Memory B cell (primary cell): ENCODE measurements around the gene BSX.

ENCODE experiments used
- ATAC-seq: fragments of 150-1000 bp; cut with Tn5 transposase; 2 replicates; pipeline ENCODE4 v1.10.0; 2021; ENCODE audit warnings: low read depth, mild to moderate bottlenecking, moderate library complexity
- DNase-seq, 2 donors: peaks; one replicate each; pipeline ENCODE4 v3.0.0; 2022; ENCODE audit warnings: low spot score in 2 of 2
- H3K27ac Mint-ChIP-seq: one replicate; pipeline ENCODE4 v1.8.0; 2022; ENCODE audit warnings: mild to moderate bottlenecking, moderate library complexity, mixed read lengths
- H3K27me3 Mint-ChIP-seq: one replicate; pipeline ENCODE4 v1.8.0; 2022; ENCODE audit warnings: mixed read lengths
- H3K36me3 Mint-ChIP-seq: one replicate; pipeline ENCODE4 v1.8.0; 2022; ENCODE audit warnings: mild to moderate bottlenecking, mixed read lengths
- H3K4me1 Mint-ChIP-seq: one replicate; pipeline ENCODE4 v1.8.0; 2022; ENCODE audit warnings: mixed read lengths
- H3K4me3 Mint-ChIP-seq: one replicate; pipeline ENCODE4 v1.8.0; 2022; ENCODE audit warnings: mild to moderate bottlenecking, moderate library complexity, mixed read lengths
- H3K9me3 Mint-ChIP-seq: one replicate; pipeline ENCODE4 v1.8.0; 2022; ENCODE audit warnings: mixed read lengths

BSX gene

GRCh38 chr11:122981388-122982264 lies at the start of gene BSX:
TSS of gene BSX (minus strand) at chr11:122981834. CDS start at chr11:122981671, 163 bp downstream.
- Mint-ChIP-seq H3K27me3 (peaks cover 45% of the 10 kb centered on the region), H3K36me3 (peaks cover 2% of the 10 kb centered on the region), H3K4me1 (peaks cover 21% of the 10 kb centered on the region), H3K4me3 (no peak within 1 kb of the TSS), H3K9me3 (peaks cover 2% of the 10 kb centered on the region), H3K27ac (no peak within 1 kb of the TSS)
- DNase-seq (peak; percentile 22 to 32), ATAC-seq (peak; percentile 59)

- H3K4me1 Mint-ChIP-seq, result no peaks in the 10 kb centered on the region
- no peaks in the 10 kb centered on the region for H3K9me3 Mint-ChIP-seq
- DNase-seq, result no peak
These were observed 48.9 kb upstream of the BSX start for GRCh38 chr11:123030517-123030916.

GRCh38 chr11:123020968-123021367 lies 39.3 kb upstream of the BSX start:
- H3K4me1 Mint-ChIP-seq, result peaks cover 6% of the 10 kb centered on the region
- ATAC-seq, result peak; percentile 85
- no peaks in the 10 kb centered on the region for H3K36me3 Mint-ChIP-seq
- no peaks in the 10 kb centered on the region for H3K9me3 Mint-ChIP-seq
- DNase-seq, result peak; percentile 15 to 44
- H3K4me3 Mint-ChIP-seq, result no peak overlapping the region
- H3K27ac Mint-ChIP-seq, result no peak overlapping the region
- H3K27me3 Mint-ChIP-seq, result peaks cover 5% of the 10 kb centered on the region

More at GRCh38 chr11:123030517-123030916, 48.9 kb upstream of the BSX start:
- Mint-ChIP-seq H3K36me3 (no peaks in the 10 kb centered on the region), H3K4me3 (no peak overlapping the region), H3K27me3 (no peaks in the 10 kb centered on the region), H3K27ac (no peak overlapping the region)
- ATAC-seq, result no peak

GRCh38 chr11:123018702-123019101 lies 37.1 kb upstream of the BSX start:
- no peak for ATAC-seq
- H3K4me1 Mint-ChIP-seq, result peaks cover 6% of the 10 kb centered on the region

GRCh38 chr11:123011510-123011909 lies 29.9 kb upstream of the BSX start:
- Mint-ChIP-seq H3K4me1 (peaks cover 2% of the 10 kb centered on the region), H3K27me3 (peaks cover 3% of the 10 kb centered on the region), H3K9me3 (no peaks in the 10 kb centered on the region), H3K4me3 (no peak overlapping the region), H3K36me3 (peaks cover 2% of the 10 kb centered on the region), H3K27ac (no peak overlapping the region)
- ATAC-seq (no peak), DNase-seq (no peak)

More at GRCh38 chr11:123018702-123019101, 37.1 kb upstream of the BSX start:
- H3K27ac Mint-ChIP-seq, result no peak overlapping the region
- peaks cover 8% of the 10 kb centered on the region for H3K27me3 Mint-ChIP-seq
- no peak overlapping the region for H3K4me3 Mint-ChIP-seq
- H3K9me3 Mint-ChIP-seq, result no peaks in the 10 kb centered on the region
- H3K36me3 Mint-ChIP-seq, result peaks cover 2% of the 10 kb centered on the region
- DNase-seq, result no peak

- H3K36me3 Mint-ChIP-seq, result no peaks in the 10 kb centered on the region
- peaks cover under 1% of the 10 kb centered on the region for H3K27me3 Mint-ChIP-seq
These were observed 25.4 kb upstream of the BSX start for GRCh38 chr11:123006860-123007542.

DNA sequence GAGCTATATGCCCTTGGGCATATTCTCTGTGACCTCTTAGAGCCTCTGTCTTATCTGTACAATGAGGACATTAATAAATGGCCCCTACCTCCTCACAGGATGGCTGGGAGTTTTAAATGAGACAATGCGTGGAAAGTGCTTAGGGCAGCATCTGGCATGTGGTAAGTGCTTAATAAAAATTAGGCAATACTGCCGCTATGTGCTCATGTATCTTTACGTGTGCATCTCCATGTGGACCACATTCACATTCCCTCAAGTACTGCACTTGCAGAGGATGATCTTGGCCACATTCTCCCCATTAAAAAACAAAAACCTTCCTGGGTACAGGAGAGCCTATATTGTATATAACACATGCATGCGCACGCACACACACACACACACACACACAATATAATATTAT lies 19.1 kb upstream of the BSX start:
- H3K4me1 Mint-ChIP-seq, result no peaks in the 10 kb centered on the region
- H3K27ac Mint-ChIP-seq, result no peak overlapping the region
- no peaks in the 10 kb centered on the region for H3K36me3 Mint-ChIP-seq
- no peaks in the 10 kb centered on the region for H3K9me3 Mint-ChIP-seq
- DNase-seq, result no peak
- H3K27me3 Mint-ChIP-seq, result peaks cover 13% of the 10 kb centered on the region
- H3K4me3 Mint-ChIP-seq, result no peak overlapping the region
- ATAC-seq, result no peak

More at GRCh38 chr11:123006860-123007542, 25.4 kb upstream of the BSX start:
- H3K9me3 Mint-ChIP-seq, result no peaks in the 10 kb centered on the region
- DNase-seq (no peak), ATAC-seq (no peak)
- H3K27ac Mint-ChIP-seq, result no peak overlapping the region
- peaks cover 2% of the 10 kb centered on the region for H3K4me1 Mint-ChIP-seq
- no peak overlapping the region for H3K4me3 Mint-ChIP-seq

GRCh38 chr11:122998727-122999366 lies 17.2 kb upstream of the BSX start:
- DNase-seq (no peak), ATAC-seq (no peak)
- H3K27ac Mint-ChIP-seq, result no peak overlapping the region
- H3K4me1 Mint-ChIP-seq, result no peaks in the 10 kb centered on the region
- no peak overlapping the region for H3K4me3 Mint-ChIP-seq
- H3K9me3 Mint-ChIP-seq, result no peaks in the 10 kb centered on the region
- H3K27me3 Mint-ChIP-seq, result peaks cover 14% of the 10 kb centered on the region
- no peaks in the 10 kb centered on the region for H3K36me3 Mint-ChIP-seq

DNA sequence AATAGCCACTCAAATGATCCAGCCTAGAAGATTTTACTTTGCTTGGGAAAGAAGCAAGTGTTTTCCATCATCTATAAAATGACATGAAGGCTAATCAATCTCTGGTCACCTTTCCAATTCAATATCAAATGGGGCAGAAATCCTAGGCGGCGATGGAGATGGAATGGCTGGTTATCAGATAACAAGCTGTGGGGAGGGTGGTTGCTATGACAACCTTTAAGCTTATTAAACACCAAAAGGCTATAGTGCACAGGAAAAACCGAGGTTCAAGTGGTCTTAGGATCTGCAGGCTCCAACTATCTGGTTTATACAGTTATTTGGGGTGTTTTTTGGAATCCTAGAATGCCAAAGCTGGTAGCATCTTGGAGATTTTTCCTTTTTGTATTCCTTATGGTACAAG lies 13.9 kb upstream of the BSX start:
- DNase-seq, result no peak
- H3K9me3 Mint-ChIP-seq, result no peaks in the 10 kb centered on the region
- no peak for ATAC-seq
- H3K4me1 Mint-ChIP-seq, result no peaks in the 10 kb centered on the region
- no peaks in the 10 kb centered on the region for H3K36me3 Mint-ChIP-seq
- peaks cover 17% of the 10 kb centered on the region for H3K27me3 Mint-ChIP-seq
- no peak overlapping the region for H3K27ac Mint-ChIP-seq
- no peak overlapping the region for H3K4me3 Mint-ChIP-seq

GRCh38 chr11:122984186-122985011 lies 2.8 kb upstream of the BSX start:
- Mint-ChIP-seq H3K9me3 (no peaks in the 10 kb centered on the region), H3K36me3 (no peaks in the 10 kb centered on the region), H3K4me1 (peaks cover 13% of the 10 kb centered on the region), H3K27ac (no peak overlapping the region), H3K4me3 (peak overlapping the region; percentile 80), H3K27me3 (peaks cover 38% of the 10 kb centered on the region)
- no peak for ATAC-seq
- no peak for DNase-seq

GRCh38 chr11:122983438-122984185 lies 2.0 kb upstream of the BSX start:
- H3K4me1 Mint-ChIP-seq, result peaks cover 12% of the 10 kb centered on the region
- H3K27me3 Mint-ChIP-seq, result peaks cover 37% of the 10 kb centered on the region
- H3K36me3 Mint-ChIP-seq, result no peaks in the 10 kb centered on the region
- DNase-seq (no peak), ATAC-seq (no peak)
- H3K27ac Mint-ChIP-seq, result no peak overlapping the region
- H3K9me3 Mint-ChIP-seq, result no peaks in the 10 kb centered on the region
- H3K4me3 Mint-ChIP-seq, result peak overlapping the region; percentile 37

DNA sequence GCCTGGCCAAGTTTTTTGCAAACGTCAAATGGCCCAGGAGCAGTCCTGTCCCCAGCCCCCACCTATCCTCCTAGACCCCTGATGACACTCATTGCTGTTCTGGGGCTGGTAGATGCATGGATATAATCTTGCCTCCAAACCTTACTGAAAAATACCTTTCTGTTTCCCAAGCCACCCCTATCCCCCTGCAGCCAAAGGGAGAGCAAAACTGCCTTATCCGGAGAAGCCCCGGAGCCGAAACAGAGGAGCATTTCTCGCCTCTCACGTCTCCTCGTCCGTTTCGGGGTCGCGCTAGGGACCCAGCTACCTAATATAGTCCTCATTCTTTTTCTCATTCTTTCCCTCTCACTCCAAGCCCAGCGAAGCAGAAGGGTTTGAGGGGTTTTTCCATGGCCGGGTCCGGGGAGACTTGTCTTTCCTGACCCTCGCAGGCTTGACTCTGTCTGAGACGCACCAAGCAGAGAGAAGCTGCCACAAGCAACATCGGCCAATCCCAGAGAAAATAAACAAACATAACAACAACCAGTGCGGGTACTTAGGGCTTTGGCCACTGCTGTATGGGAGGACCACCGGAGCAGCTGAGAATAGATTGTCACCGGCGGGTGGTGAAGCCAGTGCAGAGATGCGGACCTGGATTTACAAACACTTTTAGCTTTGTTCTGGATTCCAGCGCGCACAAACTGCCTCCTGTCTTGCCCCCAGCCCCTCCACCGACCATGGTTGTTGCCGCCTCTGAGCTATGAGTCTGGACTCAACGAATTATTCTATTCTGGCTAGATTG lies 1.6 kb downstream of the BSX start:
- H3K27ac Mint-ChIP-seq, result peak overlapping the region; percentile 42

More for the DNA sequence above, 1.6 kb downstream of the BSX start:
- H3K4me1 Mint-ChIP-seq, result peaks cover 22% of the 10 kb centered on the region
- peaks cover 2% of the 10 kb centered on the region for H3K36me3 Mint-ChIP-seq
- peaks cover 48% of the 10 kb centered on the region for H3K27me3 Mint-ChIP-seq
- DNase-seq, result no peak
- ATAC-seq, result no peak
- H3K4me3 Mint-ChIP-seq, result no peak overlapping the region
- peaks cover 2% of the 10 kb centered on the region for H3K9me3 Mint-ChIP-seq
